Ishikawa (cell line): ENCODE measurements around the gene ACP7.

Experiments
- CEBPB ChIP-seq: IDR thresholded peaks from 2 replicates; pipeline ENCODE4 v1.6.1; 2012
- CREB1 ChIP-seq: IDR thresholded peaks from 2 replicates; pipeline ENCODE4 v1.6.1; 2012; ENCODE audit warnings: low read depth
- EGR1 ChIP-seq: IDR thresholded peaks from 2 replicates; pipeline ENCODE4 v1.6.1; 2012
- EP300 ChIP-seq: IDR thresholded peaks from 2 replicates; pipeline ENCODE4 v1.6.1; 2012; ENCODE audit warnings: borderline replicate concordance
- FOXM1 ChIP-seq: IDR thresholded peaks from 2 replicates; pipeline ENCODE4 v1.6.1; 2012; ENCODE audit warnings: low read depth, borderline replicate concordance
- MAX ChIP-seq: IDR thresholded peaks from 2 replicates; pipeline ENCODE4 v1.6.1; 2012
- NFIC ChIP-seq: IDR thresholded peaks from 2 replicates; pipeline ENCODE4 v1.6.1; 2012
- RAD21 ChIP-seq: IDR thresholded peaks from 2 replicates; pipeline ENCODE4 v1.6.1; 2012; ENCODE audit warnings: low read depth
- REST ChIP-seq: IDR thresholded peaks from 2 replicates; pipeline ENCODE4 v1.6.1; 2012; ENCODE audit warnings: low read depth, mild to moderate bottlenecking
- TAF1 ChIP-seq: IDR thresholded peaks from 2 replicates; pipeline ENCODE4 v1.6.1; 2012; ENCODE audit warnings: low read depth, mild to moderate bottlenecking
- TCF12 ChIP-seq: IDR thresholded peaks from 2 replicates; pipeline ENCODE4 v1.6.1; 2012; ENCODE audit warnings: low read depth
- TEAD4 ChIP-seq: IDR thresholded peaks from 2 replicates; pipeline ENCODE4 v1.6.1; 2012
- USF1 ChIP-seq: IDR thresholded peaks from 2 replicates; pipeline ENCODE4 v1.6.1; 2012
- YY1 ChIP-seq: IDR thresholded peaks from 2 replicates; pipeline ENCODE4 v1.6.1; 2012; ENCODE audit warnings: low read depth
- ZBTB7A ChIP-seq: IDR thresholded peaks from 2 replicates; pipeline ENCODE4 v1.6.1; 2012; ENCODE audit warnings: low read depth

The ACP7 gene

GRCh38 chr19:39090881-39091280 lies 6.7 kb downstream of the ACP7 start:
- no peak for TF ChIP-seq CEBPB
- TF ChIP-seq USF1 = no peak
- no peak for TF ChIP-seq FOXM1
- no peak for TF ChIP-seq ZBTB7A
- no peak for TF ChIP-seq CREB1
- TF ChIP-seq TCF12 = no peak
- TF ChIP-seq YY1 = no peak
- TF ChIP-seq TEAD4 = no peak
- no peak for TF ChIP-seq MAX
- no peak for TF ChIP-seq NFIC
- TF ChIP-seq REST = no peak
- no peak for TF ChIP-seq EGR1
- no peak for TF ChIP-seq TAF1
- TF ChIP-seq RAD21 = no peak

GRCh38 chr19:39097299-39097698 lies 13.1 kb downstream of the ACP7 start:
- TF ChIP-seq ZBTB7A (no peak), FOXM1 (no peak), EGR1 (no peak), TCF12 (no peak), USF1 (no peak), REST (no peak), CEBPB (no peak), MAX (no peak), YY1 (no peak), CREB1 (no peak), NFIC (no peak), TEAD4 (no peak), RAD21 (no peak), TAF1 (no peak), EP300 (no peak)

- no peak for TF ChIP-seq TEAD4
- TF ChIP-seq EGR1 = no peak
- no peak for TF ChIP-seq TCF12
- no peak for TF ChIP-seq NFIC
- no peak for TF ChIP-seq FOXM1
- TF ChIP-seq USF1 = no peak
- TF ChIP-seq CEBPB = no peak
Observed at GRCh38 chr19:39097721-39098120, 13.6 kb downstream of the ACP7 start.

GRCh38 chr19:39098365-39099269 lies 14.4 kb downstream of the ACP7 start:
- no peak for TF ChIP-seq ZBTB7A
- no peak for TF ChIP-seq EGR1
- no peak for TF ChIP-seq TAF1
- no peak for TF ChIP-seq CEBPB
- no peak for TF ChIP-seq REST
- no peak for TF ChIP-seq MAX
- no peak for TF ChIP-seq USF1
- TF ChIP-seq RAD21 = no peak
- TF ChIP-seq EP300 = no peak
- no peak for TF ChIP-seq TCF12
- TF ChIP-seq TEAD4 = no peak
- no peak for TF ChIP-seq FOXM1
- no peak for TF ChIP-seq CREB1
- no peak for TF ChIP-seq NFIC
- no peak for TF ChIP-seq YY1
